GM21529 (cell line): ENCODE data around the gene KRTAP12-1.

Source experiments
- ATAC-seq: cut with Tn5 transposase; IDR thresholded peaks from one replicate; pipeline ENCODE4 v1.9.1; 2021; ENCODE audit not compliant: unreplicated experiment

KRTAP12-1 gene

DNA sequence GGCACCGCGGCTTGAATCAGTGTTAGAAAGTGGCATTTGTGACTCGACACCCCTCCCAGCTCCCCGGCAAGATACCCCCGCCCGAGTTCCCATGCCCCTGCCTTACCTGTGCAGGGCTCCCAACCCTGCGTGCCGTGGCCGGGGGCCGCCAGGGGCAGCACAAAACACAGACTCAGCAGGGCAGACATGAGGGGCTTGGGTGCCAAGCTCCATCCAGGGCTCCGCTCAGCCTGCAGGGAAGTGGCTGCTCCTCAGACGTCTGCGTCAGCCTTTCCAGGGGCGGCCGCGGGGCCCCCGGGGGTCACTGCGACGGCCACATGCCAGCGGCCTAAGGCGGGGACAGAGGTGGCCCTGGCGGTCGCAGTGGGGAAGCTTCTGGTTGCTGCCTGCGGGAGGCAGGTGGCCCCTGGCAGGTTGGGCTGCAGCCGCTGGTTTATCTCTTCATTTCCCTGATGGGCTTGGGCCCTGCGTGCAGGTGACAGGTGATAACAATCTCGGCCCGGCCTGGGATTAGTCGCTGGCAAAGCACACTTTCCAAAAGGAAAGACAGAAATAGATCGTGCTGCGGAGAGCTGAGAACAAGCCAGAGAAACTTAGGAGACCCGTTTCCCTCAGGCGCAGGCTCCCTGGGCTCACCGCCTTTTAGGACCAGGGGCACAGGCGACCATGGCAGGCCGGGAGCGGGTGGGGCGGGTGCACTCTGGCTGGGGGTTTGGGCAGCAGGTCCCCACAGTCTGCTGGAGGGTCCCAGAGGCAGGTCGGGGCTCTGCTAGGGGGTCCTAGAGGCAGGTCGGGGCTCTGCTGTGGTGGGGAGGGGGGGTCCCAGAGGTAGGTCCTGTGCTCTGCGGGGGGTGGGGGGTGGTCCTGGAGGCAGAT lies 29.6 kb upstream of the KRTAP12-1 start, which contains the start of gene TSPEAR:
Gene TSPEAR, minus strand, starts transcription at position 246 of the 876 bp plus-strand sequence. Its CDS starts 58 bp downstream, at position 188.
- ATAC-seq: no peak

DNA sequence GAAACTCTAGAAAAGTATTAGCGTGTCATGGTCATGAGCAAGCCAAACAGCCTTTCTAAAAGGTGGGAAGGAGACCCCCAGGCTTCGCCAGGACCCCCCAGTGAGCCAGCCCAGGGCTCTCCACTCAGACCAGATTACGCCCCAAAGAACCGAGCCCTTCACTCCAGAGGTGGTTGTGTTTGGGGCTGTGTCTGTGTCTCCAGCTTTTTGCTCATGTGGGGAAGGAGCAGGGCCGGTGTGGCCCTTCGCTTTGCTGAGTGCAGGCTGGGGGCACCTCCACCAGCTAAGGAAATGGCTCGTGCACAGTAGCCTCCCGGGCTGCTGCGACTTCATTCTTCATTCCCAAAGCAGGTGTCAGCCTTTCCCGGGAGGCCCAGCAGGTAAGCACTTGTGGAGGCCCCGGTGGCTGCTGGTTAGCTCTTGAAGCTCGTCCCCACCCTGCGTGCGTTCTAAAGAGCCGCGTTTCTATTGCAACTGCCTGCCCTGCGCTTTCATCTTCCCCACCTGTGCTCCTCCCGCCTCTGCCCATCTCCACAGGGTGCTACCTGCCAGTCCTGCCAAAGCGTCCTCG lies 28.9 kb upstream of the KRTAP12-1 start:
- no peak for ATAC-seq

DNA sequence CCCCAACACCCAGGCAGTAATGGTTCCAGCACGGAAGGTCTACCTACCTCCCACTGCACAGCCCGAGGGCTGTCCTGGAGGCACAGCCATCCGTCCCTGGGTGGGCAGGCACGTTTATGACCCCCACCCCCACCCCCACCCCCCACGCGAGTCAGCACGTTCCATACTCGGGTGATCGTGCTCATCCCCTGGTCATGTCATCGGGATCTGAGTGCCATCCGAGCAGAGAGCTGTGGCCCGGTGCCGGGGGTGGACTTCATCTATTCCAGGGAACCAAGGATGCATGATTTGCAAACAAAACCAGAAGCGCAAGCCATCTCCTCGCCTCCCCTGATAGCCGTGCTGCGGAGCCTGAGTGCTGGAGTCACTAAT lies 28.3 kb upstream of the KRTAP12-1 start:
- no peak for ATAC-seq

DNA sequence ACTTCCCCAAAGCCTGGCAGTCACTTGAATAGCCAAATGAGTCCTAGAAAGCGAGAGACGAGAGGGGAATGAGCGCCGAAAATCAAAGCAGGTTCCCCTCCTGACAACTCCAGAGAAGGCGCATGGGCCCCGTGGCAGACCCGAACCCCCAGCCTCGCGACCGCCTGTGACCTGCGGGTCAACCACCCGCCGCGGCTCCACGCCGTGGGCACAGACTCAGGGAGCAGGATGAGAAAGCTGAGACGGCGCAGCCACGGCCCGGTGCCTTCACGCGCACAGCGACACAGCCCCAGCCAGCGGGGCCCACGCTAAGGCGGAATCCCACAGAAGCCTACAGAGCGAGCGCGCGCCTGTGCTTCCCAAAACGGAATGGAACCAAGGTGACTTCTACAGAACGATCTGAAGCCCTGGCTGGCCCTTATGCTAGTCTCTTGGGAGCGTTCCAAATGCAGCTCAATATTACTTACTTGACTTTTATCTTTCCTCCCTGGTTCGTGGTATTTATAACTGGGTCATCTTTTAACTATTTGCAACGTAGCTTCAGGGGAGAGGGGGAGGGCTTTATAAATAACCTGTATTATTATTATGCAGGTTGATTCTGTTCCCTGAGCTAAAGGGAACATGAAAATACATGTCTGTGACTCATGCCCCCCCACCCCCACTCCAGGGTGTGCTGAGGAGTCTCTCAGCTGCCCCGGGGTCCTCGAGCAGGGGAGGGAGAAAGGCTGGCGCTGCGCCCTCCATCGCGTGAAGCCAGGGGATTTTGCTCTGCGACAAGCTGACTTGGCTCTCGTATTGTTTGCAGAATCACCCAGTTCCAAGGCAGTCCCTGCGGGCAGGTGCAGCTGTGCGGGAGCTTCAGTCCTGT lies 27.7 kb upstream of the KRTAP12-1 start:
- no peak for ATAC-seq

DNA sequence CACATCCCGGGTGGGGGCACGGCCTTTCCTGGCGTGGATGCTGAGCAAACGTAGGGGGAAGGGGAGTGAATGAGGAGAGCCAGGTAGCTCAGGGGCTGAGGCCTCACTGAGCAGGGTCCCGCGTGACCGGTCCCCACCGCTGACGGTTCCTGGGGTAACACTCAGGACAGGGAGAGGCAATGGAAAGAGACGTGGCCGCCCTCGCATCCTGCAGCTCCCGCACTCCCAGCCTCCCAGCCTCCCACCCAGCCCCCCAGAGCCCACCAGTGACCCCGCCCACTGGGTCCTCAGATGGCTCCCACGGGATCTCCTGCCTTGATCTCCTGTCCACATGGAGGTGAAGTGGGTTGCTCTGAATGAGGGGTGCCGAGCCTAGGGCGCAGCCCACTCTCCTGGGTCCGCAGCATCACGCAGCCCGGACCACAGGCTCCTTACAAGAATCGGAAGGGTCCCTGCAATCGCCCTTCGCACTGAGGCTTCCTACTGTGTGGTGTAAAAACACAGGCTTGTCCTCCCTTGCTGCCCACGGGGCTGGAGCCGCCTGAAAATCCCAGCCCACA lies 27.0 kb upstream of the KRTAP12-1 start:
- ATAC-seq: no peak

DNA sequence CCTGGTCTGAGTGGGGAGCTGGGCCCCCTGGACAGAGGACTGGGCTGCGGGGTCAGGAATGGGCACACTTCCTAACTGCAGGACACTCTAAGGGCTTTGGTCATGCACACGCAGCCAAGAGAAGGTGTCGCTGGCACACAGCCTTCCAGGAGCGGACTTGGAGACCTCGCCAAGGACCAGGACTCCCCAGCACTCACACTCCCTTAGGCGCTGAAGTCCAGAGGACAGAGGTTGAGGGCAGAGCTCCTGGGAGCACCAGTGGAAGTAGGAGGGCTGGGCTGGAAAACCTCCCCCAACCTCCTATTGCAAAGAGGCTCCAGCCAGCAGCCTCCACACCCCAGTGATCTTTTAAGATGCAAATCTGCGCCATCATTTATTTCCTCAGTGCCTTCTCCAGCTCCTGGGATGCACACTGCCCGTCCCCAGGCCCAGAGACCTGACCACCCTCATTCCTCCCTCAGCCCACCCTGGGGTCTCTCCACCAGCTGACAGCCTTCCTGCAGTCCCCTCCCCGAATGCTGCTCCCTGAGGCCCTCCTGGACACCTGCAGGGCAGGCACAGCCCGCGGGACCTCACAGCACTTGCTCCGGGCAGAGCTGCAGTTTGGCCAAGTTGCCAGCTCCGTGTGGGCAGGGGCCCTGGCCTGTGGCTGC lies 26.4 kb upstream of the KRTAP12-1 start:
- no peak for ATAC-seq

DNA sequence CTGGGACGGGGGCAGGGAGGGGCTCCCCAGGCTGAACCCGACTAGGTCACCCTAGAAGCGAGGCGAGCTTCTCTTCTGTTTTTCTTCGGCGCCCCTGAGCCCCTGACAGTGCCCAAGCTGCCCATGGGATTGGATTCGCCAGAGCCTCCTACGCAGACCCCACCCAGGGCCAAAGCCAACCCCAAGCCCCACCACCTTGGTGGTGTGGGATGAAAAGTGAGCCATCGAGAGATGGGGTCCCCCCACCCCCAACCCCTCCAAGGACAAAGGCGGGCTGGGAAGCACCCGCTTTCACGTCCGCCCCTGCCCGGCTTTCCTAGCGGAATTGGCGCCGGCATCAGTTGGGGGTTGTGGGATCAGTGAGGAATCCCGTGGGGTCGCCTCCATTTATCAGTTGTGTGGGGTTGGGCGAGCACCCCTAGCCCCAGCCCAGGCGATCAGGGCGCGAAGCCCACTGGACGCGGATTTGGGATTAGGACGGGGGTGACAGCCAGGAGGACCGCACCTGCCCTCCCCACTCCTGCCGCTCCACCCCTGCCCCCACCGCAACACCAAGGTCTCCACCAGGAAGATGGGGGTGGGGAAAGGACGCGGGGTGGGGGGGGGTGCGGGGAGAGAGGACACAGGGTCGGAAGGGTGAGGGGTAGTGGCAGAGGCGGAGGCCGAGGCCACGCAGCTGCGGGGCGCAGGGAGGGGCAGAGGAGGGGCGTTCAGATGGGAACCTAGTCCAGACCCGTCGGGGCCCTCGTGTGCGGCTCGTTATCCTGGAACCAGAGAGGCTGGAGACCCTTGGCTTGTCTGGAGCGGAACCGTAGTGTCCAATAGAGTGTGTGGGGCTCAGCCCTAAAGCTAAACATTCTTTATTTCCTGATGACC lies 25.0 kb upstream of the KRTAP12-1 start:
- no peak for ATAC-seq

DNA sequence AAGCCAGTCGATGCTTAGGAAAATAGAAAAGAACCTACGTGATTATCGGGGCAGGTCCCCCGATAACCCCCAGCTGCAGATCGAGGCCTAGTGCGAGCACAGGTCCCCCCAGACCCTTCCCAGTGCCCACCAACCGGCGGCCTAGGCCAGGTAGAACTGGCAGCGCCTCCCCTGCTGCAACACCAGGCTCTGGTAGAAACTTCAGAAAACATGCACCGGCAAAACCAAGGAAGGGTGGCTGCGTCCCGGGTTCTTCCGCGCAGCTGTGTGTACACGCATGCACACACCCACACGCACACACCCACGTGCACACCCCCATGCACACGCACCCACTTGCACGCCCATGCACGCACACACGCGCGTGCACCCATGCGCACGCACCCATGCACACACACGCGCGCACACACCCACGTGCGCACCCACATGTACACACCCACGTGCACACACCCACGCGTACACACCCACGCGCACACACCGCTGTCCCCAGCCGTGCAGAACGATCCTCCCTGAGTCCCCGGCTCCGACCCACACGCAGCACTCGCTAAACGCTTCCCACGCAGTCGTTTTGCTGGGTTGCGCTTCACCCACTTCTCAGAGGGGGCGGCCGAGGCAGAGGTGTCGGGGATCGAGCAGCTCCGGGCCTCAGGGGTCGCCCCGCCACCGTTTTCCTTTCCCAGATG lies 24.2 kb upstream of the KRTAP12-1 start:
- no peak for ATAC-seq

DNA sequence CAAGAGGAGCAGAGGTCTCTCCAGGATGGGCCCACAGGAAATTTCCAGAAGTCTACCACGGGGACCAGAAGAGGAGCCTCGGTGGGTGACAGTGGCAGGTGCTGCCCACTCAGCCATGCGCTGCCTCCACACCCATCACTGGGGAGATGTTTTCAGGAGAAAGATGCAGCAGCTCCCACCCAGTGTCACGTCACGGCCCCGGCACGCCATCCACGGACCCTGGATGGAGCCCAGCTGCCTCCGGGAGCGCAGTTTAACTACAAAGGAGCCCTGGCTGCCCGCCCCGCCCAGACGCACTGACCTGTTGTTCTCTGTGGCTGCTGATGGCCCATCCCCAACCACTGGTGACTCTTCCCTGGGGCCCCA lies 22.7 kb upstream of the KRTAP12-1 start:
- ATAC-seq: no peak

DNA sequence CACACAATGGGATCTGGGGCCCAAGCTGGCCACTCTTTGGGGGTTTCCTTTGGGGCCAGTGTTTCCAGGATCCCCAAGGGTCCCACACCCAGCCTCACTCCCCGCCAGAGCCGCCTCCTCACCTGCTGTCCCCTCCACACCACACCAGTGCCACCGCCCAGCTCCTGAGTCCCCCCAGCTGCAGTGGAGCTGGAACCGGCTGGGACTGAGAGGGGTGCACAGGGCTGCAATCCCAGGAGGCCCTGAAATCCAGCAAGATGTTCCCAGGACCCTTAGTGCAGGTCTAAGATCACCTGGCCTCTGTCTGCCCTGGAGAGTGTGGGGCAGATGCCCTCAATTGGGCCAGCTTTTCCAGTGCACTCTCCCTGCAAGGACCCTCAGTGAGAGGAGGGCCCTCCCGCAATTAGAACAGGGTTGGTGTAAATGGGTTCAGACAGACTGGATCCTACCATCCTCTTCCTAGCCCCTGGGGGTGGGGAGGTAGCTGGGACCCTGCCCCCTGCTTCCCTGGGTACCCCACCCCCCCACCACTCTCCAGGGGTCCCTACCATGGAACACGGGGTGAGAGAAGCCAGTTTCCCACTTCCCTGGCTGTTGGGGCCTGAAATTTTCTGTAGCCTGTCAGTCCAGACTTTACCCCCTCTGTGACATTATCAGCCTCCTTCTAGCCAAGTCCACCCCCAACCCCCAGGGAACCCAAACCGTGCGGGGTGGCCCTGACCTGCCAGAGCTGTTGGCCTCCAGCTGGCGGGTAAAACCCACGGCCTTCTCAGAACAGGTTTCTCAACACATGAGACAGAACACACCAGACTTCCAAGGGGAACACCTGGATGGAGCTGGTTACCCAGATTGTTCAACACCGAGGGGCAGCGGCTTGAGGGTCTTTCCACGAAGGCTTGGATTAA lies 22.0 kb upstream of the KRTAP12-1 start:
- ATAC-seq: no peak

DNA sequence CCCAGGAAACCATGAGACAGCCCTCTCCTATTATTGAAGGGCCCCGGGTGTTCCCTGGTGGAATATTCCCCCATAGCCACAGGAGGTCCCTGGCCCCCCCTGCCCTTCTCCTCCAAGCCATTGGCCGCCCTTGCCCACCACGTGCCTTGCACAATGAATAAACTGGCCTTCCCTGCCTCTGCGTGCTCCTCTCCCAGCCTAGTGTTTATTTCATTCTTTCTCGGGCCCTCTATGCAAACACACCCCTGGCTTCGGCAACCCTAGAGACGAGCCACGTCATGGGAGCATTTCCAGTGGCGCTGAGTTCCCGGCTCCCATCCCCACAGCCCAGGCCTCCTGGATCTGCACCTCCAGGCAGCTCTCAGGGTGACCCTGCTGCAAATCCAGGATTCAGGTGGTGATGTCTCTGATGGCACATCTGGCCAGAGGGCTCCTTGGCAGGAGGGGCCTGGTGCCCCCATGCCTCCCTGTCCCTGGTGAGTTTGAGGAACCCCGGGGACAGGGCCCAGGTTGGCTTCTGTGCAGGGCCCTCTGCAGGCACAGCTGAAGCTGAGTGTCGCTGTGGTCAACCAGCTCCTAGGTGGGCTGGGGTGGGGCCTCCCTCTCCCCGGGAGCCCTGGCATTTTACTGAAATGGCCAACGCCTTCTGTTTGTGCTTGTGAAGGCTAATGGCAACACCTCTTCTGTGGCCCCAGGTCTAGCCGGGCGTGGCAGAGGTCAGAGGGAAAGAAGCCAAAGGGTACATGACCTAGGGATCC lies 21.2 kb upstream of the KRTAP12-1 start:
- ATAC-seq: no peak

DNA sequence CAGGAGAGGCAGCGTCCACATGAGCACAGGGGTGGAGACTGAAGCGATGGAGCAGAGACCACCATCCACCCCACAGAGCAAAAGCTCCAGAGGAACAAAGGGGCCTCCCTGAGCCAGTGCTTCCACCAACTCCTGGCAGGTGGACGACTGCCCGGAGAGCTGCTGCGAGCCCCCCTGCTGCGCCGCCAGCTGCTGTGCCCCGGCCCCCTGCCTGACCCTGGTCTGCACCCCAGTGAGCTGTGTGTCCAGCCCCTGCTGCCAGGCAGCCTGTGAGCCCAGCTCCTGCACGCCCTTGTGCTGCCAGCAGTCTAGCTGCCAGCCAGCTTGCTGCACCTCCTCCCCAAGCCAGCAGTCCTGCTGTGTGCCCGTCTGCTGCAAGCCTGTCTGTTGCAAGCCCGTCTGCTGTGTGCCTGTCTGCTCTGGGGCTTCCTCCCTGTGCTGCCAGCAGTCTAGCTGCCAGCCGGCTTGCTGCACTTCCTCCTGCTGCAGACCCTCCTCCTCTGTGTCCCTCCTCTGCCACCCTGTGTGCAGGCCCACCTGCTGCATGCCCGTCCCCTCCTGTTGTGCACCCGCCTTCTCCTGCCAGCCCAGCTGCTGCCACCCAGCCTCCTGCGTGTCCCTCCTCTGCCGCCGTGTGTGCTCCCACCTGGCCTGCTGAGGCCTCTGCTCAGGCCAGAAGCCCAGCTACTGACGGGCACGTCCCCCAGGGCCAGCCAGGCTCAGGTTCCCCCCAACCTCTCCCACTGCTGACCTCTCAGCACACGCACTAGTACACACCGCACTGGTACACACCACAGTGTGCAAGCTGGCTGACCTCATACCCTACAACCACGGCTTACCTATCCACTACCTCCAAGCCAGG lies 20.4 kb upstream of the KRTAP12-1 start:
- ATAC-seq: no peak

DNA sequence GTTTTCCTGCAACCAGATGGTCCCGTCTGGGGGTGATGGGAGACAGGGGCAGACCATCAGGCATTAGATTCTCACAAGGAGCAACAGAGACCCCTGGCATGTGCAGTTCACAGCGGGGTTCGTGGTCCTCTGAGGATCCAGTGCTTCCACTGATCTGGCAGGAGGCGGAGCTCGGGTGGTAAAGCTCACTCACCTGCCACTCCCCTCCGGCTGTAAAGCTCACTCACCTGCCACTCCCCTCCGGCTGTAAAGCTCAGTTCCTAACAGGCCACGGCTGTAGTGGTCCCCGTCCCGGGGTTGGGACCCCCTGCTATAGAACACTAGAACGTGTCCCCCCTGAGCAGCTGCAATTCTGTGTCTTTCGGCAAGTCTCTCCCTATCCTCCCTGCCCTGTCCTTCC lies 19.6 kb upstream of the KRTAP12-1 start:
- ATAC-seq: no peak

DNA sequence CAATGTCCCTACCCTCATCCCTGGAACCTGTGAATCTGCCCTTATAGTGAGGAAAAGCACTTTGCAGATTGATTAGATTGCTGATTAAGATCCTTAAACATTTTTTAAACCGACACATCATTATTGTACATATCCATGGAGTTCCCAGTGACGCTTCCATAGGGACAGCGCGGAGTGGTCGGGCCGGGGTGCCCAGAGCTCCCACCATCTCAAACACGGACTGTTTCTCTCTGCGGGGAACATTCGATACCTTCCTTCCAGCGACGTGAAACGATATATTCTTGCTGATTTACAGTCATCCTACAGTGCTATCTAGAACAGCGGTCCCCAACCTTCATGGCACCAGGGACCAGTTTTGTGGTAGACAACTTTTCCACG lies 19.0 kb upstream of the KRTAP12-1 start:
- no peak for ATAC-seq

DNA sequence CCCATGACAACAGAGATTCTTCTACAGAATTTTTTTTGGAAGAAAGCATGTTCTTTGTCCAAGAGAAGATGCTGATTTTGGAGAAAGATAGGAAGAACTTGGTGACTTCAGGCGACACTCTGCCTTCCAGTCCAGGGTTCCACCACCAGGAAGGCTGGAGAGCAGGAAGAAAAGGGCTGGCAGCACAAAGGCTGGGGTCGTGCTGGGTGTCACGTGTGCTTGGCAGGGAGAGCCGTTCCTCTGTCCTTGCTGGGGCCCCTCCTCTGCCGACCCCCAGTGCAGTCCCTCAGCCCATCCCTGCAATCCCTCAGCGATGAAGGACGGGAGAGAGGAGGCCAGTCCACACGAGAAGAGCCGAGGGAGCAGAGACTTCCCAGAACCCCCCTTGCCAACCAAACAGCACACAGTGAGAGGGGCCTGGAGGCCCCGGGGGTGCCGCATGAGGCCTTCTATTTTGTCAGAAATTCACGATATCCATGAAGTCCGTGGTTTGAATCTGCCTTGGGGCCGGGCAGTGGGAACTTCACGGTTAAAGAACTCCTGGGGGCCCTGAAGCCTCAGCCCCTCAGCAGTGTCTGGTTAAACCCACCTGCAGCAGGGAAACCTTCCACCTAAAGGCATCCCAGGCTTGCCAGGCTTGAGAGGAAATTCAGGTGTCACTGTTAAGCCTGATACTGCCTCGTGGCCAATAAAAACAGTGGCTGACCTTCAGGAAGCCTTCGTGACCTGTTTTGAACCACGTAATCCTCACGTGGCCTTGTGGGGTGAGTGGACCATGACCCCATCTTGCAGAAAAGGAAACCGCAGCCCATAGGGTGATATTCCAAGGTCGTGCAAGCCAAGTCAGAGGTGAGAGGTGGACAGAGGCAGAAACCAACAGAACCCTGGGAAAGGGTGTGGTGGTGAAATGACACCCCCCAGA lies 18.4 kb upstream of the KRTAP12-1 start:
- no peak for ATAC-seq
